ENCODE results near the gene PIEZO2.
"Not testable (repeated sequence)": the region's sequence is repeated elsewhere in the genome, so short reads cannot be mapped to it uniquely, and the experiment has no call there.

Gene PIEZO2

GRCh38 chr18:10851824-10852319, 297.5 kb downstream of the PIEZO2 start:
- DNase-seq (ENCODE audit: extremely low read depth in 1 of 2, low read depth in 1 of 2) = no peak

GRCh38 chr18:10850840-10851239, 298.5 kb downstream of the PIEZO2 start:
- no peak for DNase-seq (ENCODE audit: extremely low read depth in 1 of 2, low read depth in 1 of 2)

GRCh38 chr18:10850216-10850615, 299.2 kb downstream of the PIEZO2 start:
- no peak for DNase-seq (ENCODE audit: extremely low read depth in 1 of 2, low read depth in 1 of 2)

GRCh38 chr18:10847907-10848306, 301.5 kb downstream of the PIEZO2 start:
- DNase-seq (ENCODE audit: extremely low read depth in 1 of 2, low read depth in 1 of 2) = no peak

GRCh38 chr18:10847408-10847790, 302.0 kb downstream of the PIEZO2 start:
- no peak for DNase-seq (ENCODE audit: extremely low read depth in 1 of 2, low read depth in 1 of 2)

- DNase-seq (ENCODE audit: extremely low read depth in 1 of 2, low read depth in 1 of 2) = no peak
These were observed 302.5 kb downstream of the PIEZO2 start for GRCh38 chr18:10846657-10847407.

GRCh38 chr18:10846035-10846434, 303.3 kb downstream of the PIEZO2 start:
- DNase-seq (ENCODE audit: extremely low read depth in 1 of 2, low read depth in 1 of 2) = not testable (repeated sequence)

GRCh38 chr18:10843565-10843964, 305.8 kb downstream of the PIEZO2 start:
- no peak for DNase-seq (ENCODE audit: extremely low read depth in 1 of 2, low read depth in 1 of 2)

- no peak for DNase-seq (ENCODE audit: extremely low read depth in 1 of 2, low read depth in 1 of 2)
These were observed 306.5 kb downstream of the PIEZO2 start for GRCh38 chr18:10842861-10843260.

- no peak for DNase-seq (ENCODE audit: extremely low read depth in 1 of 2, low read depth in 1 of 2)
These were observed 307.0 kb downstream of the PIEZO2 start for GRCh38 chr18:10842371-10842770.

GRCh38 chr18:10841203-10841602, 308.2 kb downstream of the PIEZO2 start:
- DNase-seq (ENCODE audit: extremely low read depth in 1 of 2, low read depth in 1 of 2) = no peak

- DNase-seq (ENCODE audit: extremely low read depth in 1 of 2, low read depth in 1 of 2) = no peak
These were observed 308.6 kb downstream of the PIEZO2 start for GRCh38 chr18:10840743-10841142.

- DNase-seq (ENCODE audit: extremely low read depth in 1 of 2, low read depth in 1 of 2) = no peak
These were observed 309.9 kb downstream of the PIEZO2 start for GRCh38 chr18:10839421-10839820.

- no peak for DNase-seq (ENCODE audit: extremely low read depth in 1 of 2, low read depth in 1 of 2)
These were observed 310.8 kb downstream of the PIEZO2 start for GRCh38 chr18:10838553-10838952.

- no peak for DNase-seq (ENCODE audit: extremely low read depth in 1 of 2, low read depth in 1 of 2)
These were observed 315.1 kb downstream of the PIEZO2 start for GRCh38 chr18:10834128-10834815.

- DNase-seq (ENCODE audit: extremely low read depth in 1 of 2, low read depth in 1 of 2) = no peak
These were observed 315.7 kb downstream of the PIEZO2 start for GRCh38 chr18:10833656-10834055.

GRCh38 chr18:10826400-10826799, 323.0 kb downstream of the PIEZO2 start:
- DNase-seq (ENCODE audit: extremely low read depth in 1 of 2, low read depth in 1 of 2) = no peak

GRCh38 chr18:10822456-10822855, 326.9 kb downstream of the PIEZO2 start:
- DNase-seq (ENCODE audit: extremely low read depth in 1 of 2, low read depth in 1 of 2) = no peak

- no peak for DNase-seq (ENCODE audit: extremely low read depth in 1 of 2, low read depth in 1 of 2)
These were observed 328.7 kb downstream of the PIEZO2 start for GRCh38 chr18:10820681-10821080.

GRCh38 chr18:10814336-10814735, 335.0 kb downstream of the PIEZO2 start:
- no peak for DNase-seq (ENCODE audit: extremely low read depth in 1 of 2, low read depth in 1 of 2)

GRCh38 chr18:10805587-10806118, 343.7 kb downstream of the PIEZO2 start:
- DNase-seq (ENCODE audit: extremely low read depth in 1 of 2, low read depth in 1 of 2) = no peak

- no peak for DNase-seq (ENCODE audit: extremely low read depth in 1 of 2, low read depth in 1 of 2)
These were observed 345.2 kb downstream of the PIEZO2 start for GRCh38 chr18:10804126-10804525.
